Right lobe of liver (tissue), 4 donors: ENCODE results near the gene LMF2.

Source experiments
- CTCF ChIP-seq, 4 donors: fragments of 200-600 bp in 3 of 4; fragments of 450-650 bp in 1 of 4; IDR thresholded peaks; one replicate each; pipeline versions ENCODE4 v1.5.1 to v1.8.0; 2016 to 2022; ENCODE audit warnings: antibody characterized with exemption in 4 of 4, mild to moderate bottlenecking in 2 of 4
- POLR2A ChIP-seq: fragments of 450-650 bp; IDR thresholded peaks from one replicate; pipeline ENCODE4 v1.6.1; 2017; ENCODE audit warnings: antibody characterized with exemption, mild to moderate bottlenecking
- donor health status: DM: no; HTN: no; CAD: no.
- donor health status: DM: no; HTN: no; CAD: no.
- donor health status: DM: no; HTN: yes; CAD: no.

DNA sequence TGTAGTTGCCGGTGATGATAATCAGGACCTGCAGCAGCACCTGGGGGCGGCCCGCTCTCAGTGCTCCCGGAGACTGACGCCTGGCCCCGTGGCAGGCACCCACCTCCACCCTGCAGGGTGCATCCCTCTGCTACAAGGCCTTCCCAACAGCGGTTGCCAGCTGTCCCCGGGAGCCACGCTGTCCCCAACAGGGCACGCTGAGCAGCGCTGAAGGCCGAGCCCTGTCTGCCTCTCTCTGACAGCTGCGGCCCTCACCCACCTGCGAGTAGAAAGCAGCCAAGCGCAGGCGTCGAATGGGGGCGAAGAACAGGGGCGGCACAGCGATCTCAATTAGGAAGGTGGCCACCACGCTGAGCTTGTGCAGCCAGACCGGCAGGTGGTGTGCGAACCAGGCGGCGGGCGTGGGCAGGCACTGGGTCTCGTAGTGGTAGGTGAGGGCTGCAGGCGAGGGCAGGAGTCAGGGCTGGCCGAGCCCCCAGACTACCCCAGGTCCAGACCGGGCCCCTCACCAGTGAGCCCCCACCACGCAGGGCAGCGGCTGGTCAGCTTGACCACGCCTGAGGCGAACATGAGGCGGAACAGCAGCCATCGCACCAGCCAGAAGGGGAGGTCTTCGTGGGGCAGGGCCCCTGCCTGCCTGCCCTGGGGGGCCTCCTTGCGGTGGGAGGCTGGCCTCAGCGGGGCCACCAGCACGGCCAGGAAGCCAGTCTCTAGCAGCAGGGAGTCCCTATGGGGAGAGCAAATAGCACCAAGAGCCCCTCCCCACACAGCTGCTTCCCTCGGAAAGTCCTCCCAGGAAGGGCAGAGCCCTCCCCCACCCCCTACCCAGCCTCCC lies 1.5 kb downstream of the LMF2 start:
- TF ChIP-seq POLR2A: no peak
- TF ChIP-seq CTCF (IDR thresholded peaks at IDR 0.05): no peak
